EH (cell line): Measurements from ENCODE around the gene PSMD8.
"Not testable (repeated sequence)": the region's sequence is repeated elsewhere in the genome, so short reads cannot be mapped to it uniquely, and the experiment has no call there.

Experiments used
- DNase-seq: peaks from one replicate; pipeline ENCODE4 v3.0.0-alpha.2; 2015; ENCODE audit warnings: low read depth

Gene PSMD8

DNA sequence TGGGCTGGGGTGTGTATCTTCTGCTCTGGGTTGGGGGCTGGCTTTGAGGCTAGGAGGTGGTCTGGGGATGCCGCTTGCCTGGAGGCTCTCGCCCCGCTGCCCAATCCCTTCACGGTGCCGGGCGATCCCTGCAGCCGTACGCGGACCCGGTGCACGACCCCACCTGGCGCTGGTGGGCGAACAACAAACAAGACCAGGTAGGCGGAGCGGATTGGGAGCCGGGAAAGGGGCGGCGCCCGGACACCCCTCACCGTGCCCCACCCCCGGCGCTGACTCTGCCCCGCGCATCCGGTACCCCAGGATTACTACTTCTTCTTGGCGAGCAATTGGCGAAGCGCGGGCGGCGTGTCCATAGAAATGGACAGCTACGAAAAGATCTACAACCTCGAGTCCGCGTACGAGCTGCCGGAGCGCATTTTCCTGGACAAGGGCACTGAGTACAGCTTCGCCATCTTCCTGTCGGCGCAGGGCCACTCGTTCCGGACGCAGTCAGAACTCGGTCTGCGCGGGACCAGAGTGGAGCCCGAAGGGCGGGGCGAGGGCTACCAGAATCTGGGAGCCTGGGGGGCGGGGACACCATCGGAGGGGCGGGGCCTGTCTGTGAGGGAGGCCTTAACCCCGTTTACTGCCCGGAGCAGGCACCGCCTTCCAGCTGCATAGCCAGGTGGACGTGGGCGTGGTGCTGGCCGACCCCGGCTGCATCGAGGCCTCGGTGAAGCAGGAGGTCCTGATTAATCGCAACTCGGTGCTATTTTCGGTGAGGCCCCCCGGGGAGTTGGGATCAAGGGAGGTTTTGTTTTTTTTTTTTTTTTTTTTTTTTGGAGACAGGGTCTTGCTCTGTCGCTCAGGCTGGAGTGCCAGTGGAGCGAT, 12.1 kb upstream of the PSMD8 start:
- DNase-seq = peak; percentile 72

DNA sequence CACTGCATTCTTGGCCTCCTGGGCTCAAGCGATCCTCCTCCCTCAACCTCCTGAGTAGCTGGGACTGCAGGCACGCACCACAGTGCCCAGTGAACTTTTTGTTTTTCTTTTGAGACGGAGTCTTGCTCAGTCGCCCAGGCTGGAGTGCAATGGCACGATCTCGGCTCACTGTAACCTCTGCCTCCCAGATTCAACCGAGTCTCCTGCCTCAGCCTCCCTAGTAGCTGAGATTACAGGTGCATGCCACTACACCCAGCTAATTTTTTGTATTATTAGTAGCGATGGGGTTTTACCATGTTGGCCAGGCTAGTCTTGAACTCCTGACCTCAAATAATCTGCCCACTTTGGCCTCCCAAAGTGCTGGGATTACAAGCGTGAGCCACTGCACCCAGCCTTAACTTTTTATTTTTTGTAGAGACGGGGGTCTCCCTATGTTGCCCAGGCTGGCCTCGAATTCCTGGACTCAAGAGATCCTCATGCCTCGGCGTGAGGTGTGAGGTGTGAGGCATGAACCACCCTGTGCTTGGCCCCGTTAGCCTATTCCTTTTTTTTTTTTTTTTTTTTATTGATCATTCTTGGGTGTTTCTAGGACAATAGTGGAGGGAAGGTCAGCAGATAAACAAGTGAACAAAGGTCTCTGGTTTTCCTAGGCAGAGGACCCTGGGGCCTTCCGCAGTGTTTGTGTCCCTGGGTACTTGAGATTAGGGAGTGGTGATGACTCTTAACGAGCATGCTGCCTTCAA, 11.3 kb upstream of the PSMD8 start:
- not testable (repeated sequence) for DNase-seq

DNA sequence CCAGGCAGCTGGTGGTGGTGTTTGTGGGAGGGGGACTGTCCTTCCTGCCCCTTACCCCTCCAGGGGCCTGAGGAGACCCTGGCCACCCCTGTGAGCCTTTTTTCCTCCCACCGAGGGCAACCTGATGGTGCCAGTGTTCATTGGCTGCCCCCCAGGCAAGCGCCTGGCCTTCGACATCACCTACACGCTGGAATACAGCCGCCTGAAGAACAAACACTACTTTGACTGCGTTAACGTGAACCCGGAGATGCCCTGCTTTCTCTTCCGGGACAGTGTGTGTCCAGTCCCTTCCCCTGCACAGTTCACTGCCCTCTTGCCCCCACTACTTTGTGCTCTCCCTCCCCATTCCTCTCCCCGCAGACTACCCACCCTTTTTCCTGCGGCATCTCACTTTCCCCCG, 7.3 kb upstream of the PSMD8 start:
- no peak for DNase-seq

DNA sequence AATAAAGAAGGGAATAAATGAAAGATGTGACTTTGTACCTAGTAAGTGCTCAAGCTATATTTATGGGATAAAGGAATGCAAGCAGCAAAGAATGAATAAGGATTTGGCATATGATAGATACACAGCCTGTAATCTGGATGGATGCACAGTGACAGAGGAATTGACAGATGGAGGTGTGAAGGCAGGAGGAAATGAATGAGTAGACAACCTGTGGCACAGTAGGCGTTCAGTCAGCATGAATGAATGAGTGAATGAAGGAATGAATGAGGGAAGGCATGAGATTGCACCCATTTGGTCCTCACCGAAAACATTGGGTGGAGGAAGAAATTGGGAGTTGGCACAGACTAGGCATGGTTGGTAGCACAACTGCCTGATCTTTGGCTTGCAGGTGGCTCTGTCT, 4.8 kb upstream of the PSMD8 start:
- no peak for DNase-seq

DNA sequence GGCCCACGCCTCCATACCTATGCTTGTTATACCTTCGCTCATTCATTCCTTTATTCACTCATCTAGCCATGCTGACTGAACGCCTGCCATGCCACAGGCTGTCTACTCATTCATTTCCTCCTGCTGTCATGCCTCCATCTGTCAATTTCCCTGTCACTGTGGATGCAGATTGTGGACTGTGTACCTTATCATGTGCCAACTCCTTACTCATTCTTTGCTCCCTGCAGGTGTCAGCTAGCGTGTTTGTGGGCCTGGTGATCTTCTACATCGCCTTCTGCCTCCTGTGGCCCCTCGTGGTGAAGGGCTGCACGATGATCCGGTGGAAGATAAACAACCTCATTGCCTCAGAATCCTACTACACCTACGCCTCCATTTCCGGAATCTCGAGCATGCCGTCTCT, 4.1 kb upstream of the PSMD8 start:
- no peak for DNase-seq

DNA sequence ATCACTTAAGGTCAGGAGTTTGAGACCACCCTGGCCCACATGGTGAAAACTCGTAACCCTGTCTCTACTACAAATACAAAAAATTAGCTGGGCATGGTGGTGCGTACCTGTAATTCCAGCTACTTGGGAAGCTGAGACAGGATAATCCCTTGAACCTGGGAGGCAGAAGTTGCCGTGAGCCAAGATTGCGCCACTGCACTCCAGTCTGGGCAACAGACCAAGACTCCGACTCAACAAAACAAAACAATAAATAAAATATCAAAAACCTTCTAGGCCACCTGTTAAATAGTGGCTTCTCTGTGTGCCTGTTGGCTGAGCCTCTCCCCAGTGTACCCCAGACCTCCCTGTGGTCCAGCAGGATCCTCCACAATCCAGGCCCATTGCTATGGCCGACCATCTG, 3.3 kb upstream of the PSMD8 start:
- DNase-seq = no peak

DNA sequence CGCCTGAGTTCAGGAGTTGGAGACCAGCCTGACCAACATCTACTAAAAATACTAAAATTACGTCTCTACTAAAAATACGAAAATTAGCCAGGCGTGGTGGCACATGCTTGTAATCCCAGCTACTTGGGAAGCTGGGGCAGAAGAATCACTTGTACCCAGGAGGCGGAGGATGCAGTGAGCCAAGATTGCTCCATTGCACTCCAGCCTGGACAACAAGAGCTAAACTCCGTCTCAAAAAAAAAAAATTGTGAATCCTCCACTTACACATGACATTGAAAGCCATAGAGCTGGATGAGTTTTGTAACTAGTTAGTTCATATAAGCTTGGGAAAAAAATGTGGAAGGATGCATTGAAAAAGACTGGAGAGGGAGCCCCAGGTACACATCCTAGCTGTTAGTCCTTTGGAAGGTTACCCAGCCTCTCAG, 452 bp upstream of the PSMD8 start:
- DNase-seq = no peak

DNA sequence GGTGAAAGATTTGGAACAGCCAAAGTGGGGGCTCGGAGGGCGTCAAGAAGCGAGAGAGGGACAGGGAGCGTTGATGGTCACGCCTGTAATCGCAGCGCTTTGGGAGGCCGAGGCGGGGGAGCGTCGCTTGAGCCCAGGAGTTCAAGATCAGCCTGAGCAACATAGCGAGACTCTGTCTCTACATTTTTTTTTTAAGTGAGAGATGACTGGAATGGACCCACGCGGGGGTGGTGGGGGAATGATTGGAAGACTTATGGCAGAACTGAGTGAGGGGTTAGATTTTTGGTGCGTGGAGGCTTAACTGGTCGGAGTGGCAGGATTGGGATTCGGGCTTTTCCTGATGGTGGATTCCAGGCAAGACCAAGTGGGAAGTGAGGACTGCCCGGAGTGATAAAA, 725 bp downstream of the PSMD8 start:
- DNase-seq = no peak

DNA sequence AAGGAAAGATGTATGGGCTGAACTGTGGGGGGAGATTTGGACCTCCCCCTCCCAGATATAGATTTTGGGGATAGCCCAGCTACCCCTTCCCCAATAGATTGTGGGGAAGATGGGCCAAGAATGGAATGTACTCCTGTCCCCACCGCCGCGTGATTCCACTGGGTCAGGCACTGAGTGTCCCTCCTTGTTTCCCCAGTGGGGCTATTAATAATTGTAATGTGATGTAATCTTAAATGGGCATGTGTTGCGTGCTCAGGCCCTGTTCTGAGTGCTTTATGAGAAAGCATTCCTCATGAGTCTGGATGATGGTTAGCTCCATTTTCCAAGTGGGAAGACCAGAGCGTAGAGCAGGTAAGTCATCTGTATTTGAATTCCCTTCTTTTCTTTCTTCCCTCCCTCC, 1.4 kb downstream of the PSMD8 start:
- DNase-seq = peak; percentile 67

DNA sequence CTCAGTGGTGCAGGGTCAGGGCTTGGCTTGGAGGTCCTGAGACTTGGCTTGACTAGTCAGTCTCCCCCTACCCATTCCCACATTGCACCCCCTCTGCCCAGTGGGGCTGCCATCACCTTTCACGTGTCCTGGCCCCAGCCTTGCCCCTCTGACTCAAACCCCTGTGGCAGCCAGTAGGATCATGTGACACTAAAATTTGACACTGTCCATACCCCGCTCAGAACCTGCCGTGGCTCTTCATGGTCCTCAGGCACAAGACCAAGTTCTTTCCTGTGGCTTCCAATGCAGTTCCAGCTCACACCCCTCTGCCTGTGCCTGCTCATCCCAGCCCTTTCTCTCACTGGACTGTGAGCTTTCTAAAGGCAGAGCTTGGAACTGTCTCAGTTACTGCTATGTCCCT, 2.2 kb downstream of the PSMD8 start:
- DNase-seq = no peak

DNA sequence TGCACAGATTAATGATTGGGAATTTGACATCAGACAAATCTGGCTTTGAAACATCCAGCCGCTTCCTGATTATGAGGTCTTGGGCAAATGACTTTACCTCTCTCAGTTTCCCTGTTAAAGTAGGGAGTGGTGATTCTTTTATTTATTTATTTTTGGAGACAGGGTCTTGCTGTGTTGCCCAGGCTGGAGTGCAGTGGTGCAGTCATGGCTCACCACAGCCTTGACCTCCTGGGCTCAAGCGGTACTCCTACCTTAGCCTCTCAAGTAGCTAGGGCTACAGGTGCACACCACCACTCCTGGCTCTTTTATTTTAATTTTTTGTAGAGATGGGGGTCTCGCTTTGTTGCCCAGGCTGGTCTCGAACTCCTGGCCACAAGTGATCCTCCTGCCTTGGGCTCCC, 2.7 kb downstream of the PSMD8 start:
- DNase-seq = no peak

DNA sequence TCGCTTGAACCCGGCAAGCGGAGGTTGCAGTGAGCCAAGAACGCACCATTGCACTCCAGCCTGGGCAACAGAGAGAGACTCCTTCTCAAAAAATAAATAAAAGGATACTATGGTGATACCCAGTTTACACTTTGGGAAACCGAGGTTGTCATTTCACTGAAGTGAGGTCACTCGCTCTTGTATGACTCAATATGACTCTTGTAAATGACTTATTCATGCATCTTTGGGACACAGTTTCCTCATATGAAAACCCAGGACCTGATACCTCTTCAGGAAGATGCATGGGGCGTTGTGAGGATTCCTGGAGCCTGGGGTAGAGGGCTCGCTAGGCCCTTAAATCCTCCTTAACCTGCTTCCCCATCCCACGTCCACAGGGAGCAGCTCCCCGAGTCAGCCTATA, 4.5 kb downstream of the PSMD8 start:
- DNase-seq = no peak

DNA sequence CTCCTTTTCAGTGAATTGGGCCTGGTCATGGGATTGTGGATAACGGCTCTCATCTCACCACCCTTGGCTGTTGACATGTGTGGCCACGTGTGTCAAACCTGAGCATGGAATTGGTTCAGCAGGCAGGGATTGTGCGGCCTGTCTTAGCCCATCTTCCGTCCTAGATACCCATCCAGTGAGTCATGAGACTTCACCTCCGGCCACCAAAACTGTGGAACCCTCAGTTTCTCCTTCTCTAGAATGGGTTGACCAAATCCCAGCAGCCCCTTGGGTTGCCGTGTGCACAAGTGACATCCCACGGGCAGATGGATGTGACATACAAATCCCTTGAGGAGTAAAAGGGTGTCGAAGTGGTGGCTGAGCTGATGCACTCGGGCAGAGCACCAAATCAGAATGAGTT, 6.8 kb downstream of the PSMD8 start:
- DNase-seq = no peak

DNA sequence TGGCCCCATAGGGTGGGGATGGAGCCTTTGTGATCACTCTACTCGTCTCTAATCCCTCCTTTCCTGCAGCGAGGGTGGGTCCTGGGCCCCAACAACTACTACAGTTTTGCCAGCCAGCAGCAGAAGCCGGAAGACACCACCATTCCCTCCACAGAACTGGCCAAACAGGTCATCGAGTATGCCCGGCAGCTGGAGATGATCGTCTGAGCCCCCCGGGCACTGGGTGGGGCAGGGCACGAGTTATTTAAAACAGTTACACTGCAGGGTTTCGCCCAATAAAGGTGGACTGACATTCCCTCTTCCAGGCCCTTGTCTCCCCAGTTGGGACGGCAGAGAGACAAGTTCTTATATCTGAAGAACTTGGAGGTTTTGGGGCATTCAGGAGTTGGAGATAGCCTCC, 8.8 kb downstream of the PSMD8 start:
- DNase-seq = no peak

DNA sequence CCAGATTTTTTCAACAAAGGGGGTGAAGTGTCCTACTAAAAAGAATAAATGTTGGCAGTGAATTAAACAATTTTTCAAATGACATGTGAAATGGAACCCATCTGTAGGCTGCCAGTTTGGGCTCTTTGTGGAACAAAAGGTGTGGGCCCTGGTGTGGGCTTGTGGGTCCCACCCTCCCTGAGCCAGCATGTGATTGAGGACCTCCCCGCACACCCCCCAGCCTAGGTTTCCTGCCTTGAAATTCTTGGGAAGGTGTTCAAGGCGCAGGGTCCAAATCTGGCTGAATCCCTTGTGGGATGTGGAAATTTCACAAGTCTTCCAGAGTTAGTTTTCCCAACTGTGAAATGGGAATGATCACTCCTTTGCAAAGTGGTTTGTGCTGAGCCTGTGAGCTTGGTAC, 9.4 kb downstream of the PSMD8 start:
- DNase-seq = no peak

DNA sequence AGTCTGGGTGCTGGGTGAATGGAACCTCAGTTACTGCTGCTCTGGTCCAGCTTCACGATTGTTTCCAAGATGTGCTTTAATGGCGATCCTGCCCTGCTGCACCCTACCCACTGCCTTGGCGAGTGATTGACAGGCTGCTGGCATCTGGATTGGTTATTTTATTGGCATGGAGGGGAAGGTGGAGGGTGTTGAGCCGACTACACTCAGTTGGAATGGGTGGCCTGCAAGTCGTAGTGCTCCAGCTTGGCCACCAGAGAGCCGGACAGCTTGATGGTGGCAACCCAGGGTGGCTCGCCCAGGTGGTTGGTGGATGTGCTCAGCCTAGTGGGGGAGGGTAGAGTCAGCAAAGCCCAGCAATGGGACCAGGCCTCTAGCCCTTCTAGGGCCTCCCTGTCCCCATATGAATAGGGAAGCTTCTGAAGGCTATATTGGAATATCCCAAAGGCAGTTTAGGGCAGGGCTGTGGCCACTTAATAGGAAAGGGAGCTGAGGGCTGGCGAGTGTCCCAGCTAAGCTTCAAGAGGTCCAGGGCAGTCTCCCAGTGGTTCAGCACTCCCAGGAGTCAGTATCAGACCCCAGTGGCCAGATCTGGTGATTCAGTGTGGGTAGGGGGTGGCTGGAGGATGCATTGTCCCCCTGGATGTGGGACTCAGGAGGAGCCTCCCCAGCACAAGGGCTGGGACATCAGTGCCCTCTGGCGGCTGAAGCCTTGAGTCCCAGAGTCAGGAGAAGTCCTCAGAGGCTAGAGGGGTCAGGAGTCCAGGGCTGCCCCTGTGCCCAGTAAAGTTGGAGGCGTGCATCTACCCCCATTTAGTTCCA, 10.0 kb downstream of the PSMD8 start:
- DNase-seq = no peak

DNA sequence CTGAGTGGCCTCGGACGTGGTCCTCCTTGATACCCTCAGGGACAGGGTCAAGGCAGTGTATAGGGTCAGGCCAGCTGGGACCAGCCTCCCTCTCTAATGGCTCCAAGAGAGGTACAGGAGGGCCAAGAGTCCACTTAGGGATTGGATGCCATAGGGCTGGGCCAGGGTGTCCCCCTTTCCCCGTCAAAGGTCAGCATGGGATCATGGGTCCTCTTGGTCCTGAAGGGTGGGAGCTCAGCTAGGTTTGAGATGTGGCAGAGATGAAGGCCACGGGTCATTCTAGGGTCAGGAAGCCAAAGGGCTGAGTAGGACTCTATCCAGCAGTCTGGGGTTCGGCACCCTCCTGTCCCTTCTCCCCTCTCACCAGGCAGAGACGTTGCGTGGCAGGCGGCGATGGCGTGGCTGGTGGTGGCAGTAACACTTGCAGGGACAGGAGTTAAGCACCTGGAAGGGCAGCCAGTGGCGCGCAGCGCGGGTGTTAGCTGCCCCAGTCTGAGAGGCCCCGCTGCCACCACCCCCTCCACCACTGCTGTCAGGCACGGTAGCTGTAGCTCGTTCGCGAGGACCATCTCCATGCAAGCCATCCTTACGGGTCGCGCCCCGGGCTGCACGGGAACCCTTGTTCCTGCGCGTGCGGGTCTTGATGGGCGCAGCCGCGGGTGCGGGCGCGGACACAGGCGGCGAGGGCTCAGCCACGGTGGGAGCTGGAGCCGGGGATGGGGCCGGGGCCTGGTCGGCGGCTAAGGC, 10.9 kb downstream of the PSMD8 start:
- DNase-seq = no peak

DNA sequence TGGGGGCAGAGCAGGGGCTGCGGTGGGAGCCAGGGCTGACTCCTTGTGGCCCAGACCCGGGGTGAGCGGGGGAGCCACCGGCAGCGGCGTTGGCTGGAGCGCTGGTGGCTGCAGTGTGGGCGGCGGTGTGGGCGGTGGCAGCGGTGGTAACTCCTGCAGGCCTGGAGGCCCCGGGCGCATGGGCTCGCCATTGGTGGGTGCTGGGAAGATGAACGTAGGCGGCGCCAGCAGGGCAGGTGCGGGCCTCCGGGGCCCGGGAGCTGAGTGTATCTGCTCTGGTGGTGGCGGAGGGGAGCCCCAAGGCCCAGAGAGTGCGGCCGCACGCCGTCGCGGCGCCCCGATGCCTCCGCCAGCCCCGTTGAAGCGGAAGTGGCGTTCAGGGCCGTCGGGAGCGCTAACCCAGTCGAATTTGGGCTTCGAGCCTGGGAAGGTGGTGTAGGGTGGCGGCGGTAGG, 11.5 kb downstream of the PSMD8 start:
- DNase-seq = no peak

DNA sequence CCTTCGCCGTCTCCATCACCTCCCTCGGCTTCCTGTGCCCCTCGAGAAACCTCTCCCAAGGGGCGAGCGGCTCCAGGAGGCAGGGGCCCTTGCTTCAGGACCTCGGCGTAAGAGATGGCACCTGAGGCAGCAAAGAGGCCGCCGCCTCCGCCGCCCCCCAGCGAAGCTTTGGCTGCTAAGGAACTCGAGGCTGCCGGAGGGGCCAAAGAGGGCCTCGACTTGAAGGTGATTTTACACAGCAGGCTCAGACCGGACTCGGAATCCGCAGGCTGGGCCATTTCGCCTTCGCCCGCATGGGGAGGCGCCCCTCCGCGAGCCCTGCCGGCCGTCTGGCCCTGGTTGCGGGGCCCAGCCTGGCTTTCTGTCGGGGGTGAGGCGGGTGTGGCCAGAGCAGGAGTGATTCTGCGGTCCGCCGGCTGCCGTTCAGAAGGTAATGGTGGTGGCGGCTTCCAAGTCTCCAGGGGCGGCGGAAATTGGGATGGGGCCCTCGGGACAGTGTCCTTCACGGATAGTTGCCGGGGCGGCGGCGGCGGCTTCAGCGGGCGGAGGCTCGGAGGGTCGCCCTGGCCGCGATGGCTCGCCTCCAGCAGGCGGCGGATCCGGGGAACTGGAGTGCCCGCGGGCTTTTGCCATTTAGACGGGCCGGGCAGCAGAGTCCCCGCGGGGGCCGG, 12.1 kb downstream of the PSMD8 start:
- DNase-seq = no peak

DNA sequence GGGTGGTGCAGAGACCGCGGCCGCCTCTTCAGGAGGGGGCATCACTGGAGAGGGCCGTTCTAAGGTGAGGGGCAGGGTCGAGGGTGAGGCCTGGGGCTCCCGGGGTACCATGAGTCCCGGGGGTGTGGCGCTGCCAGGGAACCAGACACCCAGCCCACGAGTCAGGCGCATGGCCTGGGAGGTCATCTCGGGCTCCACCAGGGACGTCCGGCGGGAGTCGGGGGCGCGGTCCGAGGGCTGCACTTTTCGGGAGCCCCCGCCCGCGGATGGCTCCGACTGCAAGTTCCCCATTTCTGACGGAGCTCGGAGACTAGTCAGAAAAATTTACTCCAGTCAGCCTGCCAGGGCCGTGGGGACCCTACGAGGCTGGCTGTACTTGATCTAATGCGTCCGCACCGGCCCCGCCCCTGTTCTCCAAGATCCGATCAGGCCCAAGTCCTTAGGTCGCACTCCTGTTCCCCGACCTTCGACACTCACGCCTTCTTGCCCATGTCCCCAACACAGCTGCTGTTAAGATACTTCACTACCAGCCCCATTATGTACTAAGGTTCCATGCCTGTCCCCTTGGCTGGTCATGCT, 12.7 kb downstream of the PSMD8 start:
- DNase-seq = no peak
